ENCODE results near the gene ZNF512B.
"Not testable (repeated sequence)": the region's sequence is repeated elsewhere in the genome, so short reads cannot be mapped to it uniquely, and the experiment has no call there.

ZNF512B gene, protein sequence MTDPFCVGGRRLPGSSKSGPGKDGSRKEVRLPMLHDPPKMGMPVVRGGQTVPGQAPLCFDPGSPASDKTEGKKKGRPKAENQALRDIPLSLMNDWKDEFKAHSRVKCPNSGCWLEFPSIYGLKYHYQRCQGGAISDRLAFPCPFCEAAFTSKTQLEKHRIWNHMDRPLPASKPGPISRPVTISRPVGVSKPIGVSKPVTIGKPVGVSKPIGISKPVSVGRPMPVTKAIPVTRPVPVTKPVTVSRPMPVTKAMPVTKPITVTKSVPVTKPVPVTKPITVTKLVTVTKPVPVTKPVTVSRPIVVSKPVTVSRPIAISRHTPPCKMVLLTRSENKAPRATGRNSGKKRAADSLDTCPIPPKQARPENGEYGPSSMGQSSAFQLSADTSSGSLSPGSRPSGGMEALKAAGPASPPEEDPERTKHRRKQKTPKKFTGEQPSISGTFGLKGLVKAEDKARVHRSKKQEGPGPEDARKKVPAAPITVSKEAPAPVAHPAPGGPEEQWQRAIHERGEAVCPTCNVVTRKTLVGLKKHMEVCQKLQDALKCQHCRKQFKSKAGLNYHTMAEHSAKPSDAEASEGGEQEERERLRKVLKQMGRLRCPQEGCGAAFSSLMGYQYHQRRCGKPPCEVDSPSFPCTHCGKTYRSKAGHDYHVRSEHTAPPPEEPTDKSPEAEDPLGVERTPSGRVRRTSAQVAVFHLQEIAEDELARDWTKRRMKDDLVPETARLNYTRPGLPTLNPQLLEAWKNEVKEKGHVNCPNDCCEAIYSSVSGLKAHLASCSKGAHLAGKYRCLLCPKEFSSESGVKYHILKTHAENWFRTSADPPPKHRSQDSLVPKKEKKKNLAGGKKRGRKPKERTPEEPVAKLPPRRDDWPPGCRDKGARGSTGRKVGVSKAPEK

DNA sequence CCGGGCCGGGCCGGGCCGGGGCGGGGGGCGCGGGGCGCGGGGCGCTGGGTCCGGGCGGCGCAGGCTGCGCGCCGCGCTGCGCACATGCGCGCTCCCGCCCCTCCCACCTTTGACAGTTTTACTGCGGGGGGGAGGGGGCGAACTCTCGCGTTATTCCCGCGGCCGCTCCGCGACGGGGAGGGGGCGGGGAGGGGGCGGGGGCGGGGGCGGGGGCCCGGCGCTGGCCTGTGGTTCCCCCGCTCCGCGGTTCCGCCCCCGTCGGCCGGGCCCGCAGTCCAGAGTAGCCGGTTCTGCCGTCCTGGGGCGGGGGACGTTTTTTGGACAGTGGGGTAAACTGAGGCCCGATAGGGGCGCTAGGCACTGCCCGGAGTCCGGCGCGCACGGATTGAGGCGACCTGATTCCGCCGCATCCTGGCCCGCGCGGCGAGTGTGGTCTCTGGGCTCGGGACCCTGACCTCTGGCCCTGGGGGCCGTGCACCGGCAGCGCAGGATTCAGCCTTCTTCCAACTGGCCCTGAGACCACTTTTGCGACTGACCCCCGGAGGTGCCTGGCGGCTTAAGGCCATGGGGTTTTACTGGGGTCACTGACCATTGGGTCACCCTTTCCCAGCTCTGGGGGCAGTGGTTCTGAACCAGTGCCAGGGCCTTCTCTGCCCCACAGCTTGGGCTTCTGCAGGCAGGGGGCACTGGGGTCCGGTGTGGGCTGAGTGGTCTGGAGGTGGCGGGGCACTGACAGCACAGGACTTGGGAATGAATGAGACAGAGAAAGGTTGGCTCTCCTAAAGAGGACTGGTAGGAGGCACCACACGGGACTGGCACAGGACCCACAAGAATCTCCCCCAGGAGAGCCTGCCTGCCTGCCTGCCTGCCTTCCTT, at the start of gene ZNF512B:
Gene ZNF512B (minus strand): TSS at position 93 of the 876 bp plus-strand sequence. CDS start 1,980 bp downstream, outside the sequence.
- DNase-seq: no peak

DNA sequence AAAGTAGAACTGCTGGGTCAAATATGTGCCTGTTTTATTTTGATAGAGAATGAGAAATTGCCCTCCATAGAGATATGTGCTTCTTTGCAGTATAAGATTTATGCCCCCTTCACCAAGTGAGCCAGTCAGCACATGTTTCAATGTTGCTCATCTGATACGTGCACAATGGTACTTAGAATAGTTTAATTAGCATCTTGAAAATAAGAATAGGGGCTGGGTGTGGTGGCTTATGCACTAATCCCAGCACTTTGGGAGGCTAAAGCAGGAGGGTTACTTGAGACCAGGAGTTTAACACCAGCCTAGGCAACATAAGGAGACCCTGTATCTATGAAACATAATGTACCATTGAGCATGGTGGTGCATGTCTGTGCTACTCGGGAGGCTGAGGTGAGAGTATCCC, 45.9 kb upstream of the ZNF512B start:
- no peak for DNase-seq

DNA sequence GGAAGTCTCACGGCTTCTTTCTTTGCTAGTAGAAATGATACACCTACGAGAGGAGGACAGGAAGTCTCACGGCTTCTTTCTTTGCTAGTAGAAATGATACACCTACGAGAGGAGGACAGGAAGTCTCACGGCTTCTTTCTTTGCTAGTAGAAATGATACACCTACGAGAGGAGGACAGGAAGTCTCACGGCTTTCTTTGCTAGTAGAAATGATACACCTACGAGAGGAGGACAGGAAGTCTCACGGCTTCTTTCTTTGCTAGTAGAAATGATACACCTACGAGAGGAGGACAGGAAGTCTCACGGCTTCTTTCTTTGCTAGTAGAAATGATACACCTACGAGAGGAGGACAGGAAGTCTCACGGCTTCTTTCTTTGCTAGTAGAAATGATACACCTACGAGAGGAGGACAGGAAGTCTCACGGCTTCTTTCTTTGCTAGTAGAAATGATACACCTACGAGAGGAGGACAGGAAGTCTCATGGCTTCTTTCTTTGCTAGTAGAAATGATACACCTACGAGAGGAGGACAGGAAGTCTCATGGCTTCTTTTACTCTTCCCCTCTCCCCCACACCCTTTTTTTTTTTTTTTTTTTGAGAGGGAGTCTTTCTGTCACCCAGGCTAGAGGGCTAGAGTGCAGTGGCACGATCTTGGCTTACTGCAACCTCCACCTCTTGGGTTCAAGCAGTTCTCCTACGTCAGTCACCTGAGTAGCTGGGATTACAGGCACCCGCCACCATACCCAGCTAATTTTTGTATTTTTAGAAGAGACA, 42.8 kb upstream of the ZNF512B start:
- not testable (repeated sequence) for DNase-seq

DNA sequence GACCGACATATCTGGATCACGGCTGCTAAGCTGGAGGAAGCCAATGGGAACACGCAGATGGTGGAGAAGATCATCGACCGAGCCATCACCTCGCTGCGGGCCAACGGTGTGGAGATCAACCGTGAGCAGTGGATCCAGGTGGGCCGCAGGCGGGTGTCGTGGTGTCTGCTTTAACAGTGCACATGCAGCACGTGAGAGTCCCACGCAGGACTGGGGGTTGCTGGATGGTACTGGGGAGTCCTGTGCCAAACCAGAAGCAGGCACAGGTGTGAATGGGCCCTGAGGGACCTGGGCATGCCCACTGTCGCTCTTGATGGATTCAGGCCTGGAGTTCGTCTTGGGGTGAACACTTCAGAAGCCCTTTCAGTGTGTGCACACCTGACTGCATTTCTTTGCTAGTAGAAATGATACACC, 41.6 kb upstream of the ZNF512B start:
- DNase-seq: no peak

DNA sequence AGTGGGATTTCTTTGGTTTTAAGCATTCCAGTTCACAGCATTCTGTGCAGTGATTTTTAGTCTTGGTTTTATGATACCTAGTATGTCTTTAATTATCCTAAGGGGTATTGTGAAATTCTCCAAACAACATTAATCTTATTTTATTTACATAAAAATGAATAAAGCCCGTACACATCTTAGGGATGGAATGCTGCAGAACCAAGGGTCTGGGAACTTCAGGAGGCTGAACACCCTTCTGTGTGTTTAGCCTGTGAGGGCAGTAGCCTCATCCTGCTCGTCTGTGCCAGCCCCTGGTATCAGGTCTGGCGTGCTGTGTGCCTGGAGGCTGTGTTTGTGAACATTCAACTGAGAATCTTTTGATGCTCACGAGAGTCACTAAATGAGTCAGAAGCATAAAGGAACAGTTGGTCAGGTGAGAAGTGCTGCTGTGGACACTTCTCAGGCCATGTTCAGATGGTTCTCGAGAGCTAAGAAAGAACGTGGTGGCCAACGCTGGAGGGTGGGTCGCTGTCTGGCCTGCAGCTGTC, 41.0 kb upstream of the ZNF512B start:
- DNase-seq: no peak

DNA sequence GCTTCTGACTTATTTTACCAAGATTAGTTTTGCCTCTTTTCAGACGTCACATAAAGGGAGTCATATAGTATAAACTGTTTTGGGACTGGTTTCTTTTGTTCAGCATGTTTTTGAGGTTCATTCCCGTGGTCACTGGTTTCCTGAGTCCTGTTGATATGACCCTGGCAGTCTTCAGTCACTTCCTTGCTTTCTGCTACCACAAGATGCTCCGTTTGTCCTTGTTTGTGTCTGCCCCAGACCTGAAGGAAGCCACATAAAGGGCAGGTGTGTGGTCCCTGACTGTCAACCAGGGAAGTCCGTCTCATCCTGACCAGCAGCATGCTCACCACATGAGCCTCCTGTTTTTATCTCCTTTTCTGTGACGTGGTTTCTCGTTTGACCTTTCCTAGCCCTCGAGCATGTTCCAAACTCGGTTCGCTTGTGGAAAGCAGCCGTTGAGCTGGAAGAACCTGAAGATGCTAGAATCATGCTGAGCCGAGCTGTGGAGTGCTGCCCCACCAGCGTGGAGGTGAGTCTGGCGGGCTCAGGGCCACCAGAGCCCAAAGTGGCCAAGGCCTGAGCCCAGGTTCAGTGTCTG, 40.2 kb upstream of the ZNF512B start:
- DNase-seq: no peak

DNA sequence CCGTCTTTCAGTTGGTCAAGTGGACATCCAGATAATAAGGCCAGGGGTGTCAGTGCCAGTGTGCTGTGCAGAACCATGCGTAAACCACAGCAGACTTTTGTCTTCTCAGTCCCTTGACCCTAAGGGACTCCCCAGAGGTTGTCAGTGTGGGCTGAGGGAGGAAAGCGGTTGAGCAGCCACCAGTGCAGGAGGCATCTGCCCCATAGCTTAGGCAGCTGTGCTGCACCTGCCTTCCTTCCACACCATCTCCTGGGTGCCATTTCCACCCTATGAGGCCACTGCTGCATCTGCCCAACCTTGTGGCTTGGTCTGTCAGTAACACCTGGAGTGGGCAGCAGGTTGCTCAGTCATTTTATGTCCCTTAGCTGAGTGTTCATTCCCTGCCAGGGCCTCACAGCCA, 37.2 kb upstream of the ZNF512B start:
- no peak for DNase-seq

DNA sequence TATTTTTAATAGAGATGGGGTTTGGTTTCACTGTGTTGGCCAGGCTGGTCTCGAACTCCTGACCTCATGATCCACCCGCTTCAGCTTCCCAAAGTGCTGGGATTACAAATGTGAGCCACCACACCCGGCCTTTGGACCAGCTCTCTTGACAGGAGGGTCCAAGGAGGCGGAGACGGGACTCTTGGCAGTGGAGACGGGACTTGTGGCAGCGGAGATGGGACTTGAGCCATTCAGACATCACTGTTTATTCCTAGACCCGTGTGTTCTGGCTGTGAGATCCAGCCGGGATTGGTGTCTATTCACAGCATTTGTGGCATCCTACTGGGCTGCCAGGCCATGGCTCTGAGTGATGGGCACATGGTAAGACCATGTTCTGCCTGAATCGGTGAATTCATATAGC, 36.8 kb upstream of the ZNF512B start:
- no peak for DNase-seq

DNA sequence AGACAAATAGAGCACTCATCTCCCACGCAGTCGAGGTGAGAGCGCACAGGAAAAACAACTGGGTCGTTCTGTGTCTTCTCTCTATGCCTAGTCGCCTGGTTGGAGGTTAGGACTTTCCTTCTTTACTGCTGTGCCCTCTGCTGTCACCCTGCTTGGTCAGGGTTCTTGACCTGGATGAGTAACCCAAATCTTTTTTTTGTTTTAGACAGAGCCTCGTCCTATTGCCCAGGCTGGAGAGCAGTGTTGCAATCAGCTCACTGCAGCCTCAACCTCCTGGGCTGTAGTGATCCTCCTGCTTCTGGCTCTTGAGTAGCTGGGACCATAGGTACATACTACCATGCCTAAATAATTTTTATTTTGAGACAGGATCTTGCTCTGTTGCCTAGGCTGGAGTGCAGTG, 35.7 kb upstream of the ZNF512B start:
- no peak for DNase-seq

DNA sequence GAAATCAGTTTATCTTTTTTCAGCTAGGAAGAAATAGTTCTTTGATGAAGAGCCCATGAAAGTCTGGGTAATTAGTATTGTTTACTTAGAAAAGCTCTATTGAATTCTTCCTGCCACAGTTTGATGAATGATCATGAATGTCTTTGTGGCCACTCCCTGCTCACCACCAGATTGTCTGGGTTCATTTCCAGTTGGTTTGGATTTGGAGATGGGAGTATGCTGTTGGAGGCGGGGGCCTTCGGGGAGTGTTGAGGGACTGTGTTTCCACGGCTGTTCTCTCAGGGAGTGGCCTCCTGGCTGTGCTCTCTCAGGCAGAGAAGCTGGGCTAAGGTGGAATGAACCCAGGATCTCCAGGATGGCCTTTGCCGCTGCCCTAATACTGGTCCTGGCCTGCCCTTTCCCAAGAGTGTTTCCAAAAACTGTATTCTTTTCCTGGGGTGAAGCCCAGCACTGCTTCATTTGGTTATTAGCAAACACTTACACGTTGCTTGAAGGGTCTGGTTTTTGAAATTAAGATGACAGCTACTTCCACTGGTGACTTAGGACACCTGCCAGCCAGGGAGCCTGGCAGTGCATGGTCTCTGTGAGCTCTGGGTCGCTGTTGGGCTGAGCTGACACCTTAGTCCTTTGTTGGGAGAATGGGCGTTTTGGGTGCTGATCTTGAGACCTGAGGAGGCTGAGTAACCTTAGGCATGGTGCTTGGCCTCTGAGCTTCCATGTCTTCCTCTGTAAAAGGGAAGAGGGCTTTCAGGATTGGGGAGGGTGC, 34.4 kb upstream of the ZNF512B start:
- DNase-seq: no peak

DNA sequence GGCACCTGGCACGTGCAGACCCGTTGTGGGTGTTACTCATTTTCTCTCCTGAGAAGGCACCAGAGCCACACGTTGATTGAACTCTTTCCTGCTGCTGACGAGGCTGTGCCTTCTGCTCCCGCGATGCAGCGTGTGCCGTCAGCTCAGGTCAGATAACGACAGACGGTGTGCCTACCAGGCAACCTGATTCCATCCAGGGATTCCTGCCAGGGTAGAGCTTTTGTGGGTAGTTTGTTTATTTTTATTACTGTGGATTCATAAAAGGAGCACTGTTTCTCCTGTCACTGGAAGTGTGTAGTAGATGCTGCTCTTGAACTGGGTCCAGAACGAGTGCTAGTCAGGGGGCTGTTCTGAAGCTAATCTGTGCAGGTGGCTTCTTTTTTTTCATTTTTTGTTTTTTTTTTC, 31.9 kb upstream of the ZNF512B start:
- DNase-seq: no peak

DNA sequence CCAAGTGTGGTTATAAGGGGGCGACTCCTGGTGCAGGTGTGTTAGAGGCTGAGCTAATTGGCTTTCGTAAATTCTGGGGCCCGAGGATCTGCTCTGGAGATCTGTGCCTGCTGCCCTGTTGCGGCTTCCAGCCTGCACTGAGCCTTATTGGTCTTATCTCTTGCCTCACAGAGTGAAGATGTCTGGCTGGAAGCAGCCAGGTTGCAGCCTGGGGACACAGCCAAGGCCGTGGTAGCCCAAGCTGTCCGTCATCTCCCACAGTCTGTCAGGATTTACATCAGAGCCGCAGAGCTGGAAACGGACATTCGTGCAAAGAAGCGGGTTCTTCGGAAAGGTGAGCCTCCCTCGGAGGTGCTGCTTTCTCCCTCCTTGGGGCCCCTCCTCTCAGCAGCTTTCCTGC, 31.2 kb upstream of the ZNF512B start:
- DNase-seq: no peak

DNA sequence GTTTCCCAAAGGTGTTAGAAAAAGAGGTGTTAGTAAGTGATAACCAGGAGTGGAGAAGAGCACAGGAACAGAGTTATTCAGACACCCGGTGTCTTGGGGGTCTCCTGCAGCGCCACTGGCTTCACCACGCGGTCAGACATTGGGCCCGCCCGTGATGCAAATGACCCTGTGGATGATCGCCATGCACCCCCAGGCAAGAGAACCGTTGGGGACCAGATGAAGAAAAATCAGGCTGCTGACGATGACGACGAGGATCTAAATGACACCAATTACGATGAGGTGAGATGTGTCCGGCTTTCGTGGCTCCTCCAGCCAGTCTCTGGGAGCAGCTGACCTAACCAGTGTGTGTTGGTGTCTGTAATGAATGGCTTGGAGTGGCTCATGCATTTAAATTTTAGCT, 13.2 kb upstream of the ZNF512B start:
- no peak for DNase-seq

DNA sequence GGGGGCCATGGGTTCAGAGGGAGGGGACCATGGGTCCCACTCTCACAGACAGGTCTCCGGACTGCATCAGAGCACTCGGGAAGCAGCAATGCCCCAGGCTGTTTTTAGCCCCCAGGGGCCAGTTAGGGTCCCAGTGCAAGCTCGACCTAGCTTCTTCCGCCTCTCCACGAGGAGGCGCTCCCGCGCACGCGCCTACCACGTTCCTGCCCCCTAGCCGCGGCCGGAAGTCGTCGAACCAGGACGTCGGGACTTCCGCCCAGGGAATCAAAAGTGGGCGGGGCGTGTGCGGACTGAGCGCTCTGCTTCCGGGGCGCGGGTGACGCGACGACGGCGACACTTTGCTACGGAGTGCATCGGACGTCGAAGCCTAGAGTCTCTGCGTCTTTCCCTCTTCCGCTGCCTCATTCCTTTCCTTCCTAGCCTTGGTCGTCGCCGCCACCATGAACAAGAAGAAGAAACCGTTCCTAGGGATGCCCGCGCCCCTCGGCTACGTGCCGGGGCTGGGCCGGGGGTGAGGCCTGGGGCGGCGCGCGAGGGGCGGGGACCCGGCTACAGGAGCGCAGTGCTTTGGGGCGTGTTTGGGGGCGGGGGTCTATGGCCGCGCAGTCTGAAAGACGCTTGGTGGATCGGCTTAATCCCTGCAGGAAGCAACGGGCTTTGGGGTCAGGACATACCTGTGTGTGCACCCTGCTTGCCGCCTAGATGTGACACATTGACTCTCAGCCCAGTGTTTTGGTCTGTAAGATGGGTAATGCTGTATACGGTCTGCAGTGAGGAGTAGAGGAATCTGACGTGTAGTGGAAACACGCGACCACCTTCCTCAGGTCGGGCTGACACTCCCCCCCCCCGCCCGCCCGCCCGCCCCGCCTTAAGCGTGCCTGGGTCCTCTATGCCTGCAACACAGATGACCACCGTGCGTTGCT, 11.3 kb upstream of the ZNF512B start, which contains the start of gene PRPF6:
Gene PRPF6 (plus strand): TSS at position 327 of the 923 bp plus-strand sequence. CDS start 114 bp downstream, at position 441.
- peak; percentile 92 for DNase-seq

DNA sequence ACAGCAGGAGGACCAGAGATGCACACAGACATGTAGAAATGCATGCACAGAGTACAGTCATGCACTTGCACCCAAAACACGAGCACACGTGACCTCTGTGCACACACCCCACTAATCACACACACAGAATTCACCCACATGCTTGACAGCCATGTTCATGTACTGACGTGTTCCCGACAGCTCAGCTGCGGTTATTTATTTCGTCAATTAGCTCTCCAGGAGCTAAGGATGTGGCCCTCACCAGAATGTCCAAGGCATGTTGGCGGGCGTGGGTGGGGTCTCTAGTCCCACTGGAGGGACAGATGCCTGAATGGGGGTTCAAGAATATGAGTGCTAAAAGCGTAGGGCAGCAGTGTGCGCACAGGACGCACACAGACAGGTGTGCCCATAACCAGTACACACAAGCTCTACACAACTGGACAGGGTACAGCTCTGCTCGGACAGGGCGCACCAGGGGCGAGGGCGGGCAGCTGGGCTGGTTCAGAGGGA, 10.6 kb upstream of the ZNF512B start:
- DNase-seq: no peak

DNA sequence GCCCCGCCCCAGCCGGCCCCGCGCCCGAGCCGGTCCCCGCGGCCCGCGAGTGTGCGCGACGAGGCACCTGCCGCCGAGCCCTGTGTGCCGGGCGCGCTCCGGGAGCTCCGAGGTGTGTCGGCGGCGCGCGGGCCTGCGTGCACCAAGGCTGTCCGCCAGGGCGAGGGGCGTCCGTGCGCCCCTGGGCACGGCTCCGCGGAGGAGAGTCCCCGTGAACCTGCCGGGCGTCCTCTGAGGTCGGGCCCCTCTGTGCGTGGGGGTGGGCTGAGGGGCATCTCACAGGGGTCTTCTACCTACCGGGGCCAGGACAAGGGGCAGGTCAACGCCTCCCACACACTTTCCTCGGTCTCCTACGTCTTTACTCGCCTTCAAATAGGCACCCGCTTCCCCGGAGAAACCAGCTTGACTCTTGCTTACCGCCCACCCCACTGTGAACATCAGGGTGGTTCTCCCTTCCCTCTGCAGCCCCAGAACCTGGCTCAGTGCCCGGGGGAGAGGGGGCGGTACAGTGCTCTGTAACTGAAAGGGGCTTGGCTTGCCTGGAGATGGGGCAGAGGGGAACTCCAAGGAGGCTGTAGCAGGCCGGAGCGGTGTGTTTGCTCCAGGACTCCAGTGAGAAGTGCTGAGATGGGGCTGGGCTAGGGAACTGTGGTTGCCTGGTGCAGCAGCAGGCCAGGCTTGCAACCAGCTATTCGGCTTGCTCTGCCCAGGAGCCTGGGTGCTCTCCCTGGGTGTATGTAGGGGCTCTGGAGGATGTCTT, 10.0 kb upstream of the ZNF512B start, which contains the start of gene SAMD10:
Gene SAMD10 (minus strand): TSS at position 86 of the 760 bp plus-strand sequence. CDS start 175 bp downstream, outside the sequence.
- DNase-seq: no peak

DNA sequence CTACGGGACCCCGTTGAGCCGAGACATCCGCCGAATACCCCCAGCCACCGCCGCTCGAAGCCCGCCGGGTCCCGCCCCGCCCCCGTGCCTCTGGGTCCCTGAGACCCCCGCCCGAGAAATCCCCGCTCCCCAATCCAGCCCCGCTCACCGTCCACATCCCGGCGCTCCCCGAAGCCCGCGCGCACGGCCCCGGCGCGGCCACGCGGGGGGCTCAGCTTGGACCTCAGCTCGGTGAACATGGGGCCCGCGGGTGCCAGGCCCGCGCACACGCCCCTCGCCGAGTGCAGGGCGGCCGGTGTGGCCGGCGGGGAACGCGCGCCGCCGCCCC, 9.5 kb upstream of the ZNF512B start:
- DNase-seq: no peak

Measured in NCI-H1417 treated with DMSO at 0.1 percent for 48 hours (cell line).